Measurements from ENCODE around the gene SLC35C1. TPM values are rescaled to one million over a fixed set of nuclear protein-coding genes. Genes with fewer than 3 reads are reported as not detected.
"Not testable (repeated sequence)": the region's sequence is repeated elsewhere in the genome, so short reads cannot be mapped to it uniquely, and the experiment has no call there.

The SLC35C1 gene
- total RNA-seq, 1 donor from 2014 or later: 32.6 TPM

DNA sequence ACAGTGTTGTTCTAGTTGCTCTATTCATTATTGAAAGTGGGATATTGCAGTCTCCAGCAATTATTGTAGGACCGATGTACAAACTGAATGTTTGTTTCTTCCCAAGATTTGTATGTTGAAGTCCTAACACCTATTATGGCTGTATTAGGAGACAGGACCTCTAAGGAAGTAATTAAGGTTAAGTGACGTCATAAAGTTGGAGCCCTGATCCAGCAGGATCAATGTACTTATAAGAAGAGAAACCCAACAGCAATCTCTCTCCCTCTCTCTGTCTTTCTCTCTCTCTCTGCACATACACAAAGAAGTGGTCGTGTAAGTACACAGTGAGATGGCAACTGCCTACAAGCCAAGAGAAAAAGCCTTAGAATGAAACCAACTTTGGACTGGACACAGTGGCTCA, 16.1 kb upstream of the SLC35C1 start:
- no peak for DNase-seq (ENCODE audit: low spot score)

DNA sequence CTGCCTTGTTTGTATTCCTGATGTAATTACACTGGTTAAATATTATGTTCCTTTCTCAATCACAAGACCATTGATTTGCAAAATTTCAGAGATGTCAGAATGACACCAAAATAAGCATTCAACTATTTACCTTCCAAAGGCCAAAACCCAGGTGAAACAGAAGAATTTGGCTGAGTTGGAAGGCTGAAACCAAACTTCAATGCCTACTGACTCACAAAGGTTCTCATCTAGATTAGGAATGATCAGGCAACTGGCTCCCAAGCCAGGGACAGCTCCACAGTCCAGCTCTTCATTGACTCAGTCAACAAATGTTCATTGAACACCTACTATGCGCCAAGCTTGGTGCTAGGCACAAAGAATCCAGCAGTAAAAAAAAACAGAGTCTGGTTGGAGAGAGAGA, 13.4 kb upstream of the SLC35C1 start:
- no peak for DNase-seq (ENCODE audit: low spot score)

DNA sequence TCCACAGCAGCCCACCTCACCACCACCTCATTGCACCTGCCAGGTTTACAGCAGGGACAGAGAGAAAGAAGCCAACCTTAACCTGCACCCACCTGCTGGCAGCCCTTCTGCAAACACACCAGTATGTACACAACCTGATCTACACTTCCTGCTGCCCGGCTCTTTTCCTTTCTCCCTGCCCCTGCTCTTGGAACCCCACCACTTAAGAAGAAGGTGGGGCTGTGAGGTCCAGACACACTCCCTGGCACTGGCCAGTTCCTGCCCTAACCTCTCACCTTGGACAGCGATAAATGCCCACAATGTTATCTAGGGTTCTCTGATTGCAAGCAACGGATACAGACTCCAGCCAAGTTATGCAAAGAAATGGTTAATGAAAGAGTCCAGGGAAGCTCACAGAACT, 10.8 kb upstream of the SLC35C1 start:
- DNase-seq (ENCODE audit: low spot score): no peak

DNA sequence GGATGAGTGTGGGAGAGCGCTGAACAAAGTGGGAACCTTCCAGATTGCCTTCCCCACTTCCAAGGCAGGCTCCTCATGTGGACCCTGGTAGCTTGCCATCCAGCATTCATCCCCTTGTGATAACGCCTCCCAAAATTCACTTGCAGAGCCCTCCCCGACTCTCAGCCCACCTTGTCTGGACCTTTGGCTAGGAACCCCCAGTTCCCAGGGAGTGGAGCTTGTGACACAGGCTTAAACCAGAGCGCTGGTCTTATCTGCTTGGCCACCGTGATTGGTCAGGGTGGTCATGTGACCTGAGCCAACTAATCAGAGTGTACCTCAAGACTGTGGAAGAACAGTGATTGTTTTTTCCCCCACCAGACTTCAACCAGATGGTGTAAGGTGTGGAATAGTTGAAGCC, 9.6 kb upstream of the SLC35C1 start:
- DNase-seq (ENCODE audit: low spot score): no peak

DNA sequence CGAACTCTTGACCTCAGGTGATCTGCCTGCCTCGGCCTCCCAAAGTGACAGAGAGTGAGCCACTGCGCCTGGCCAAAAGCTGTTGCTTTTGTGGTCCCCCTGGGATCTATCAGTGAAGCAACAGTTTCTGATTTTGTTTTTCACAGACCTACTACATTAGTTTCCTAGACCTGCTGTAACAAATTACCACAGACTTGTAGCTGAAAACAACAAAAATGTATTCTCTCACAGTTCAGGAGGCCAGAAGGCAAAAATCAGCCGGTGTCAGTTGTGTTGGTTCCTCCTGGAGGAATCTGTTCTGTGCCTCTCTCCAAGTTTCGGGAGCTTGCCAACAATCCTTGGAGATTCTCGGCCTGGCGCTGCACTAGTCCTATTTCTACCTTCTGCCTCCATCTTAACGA, 8.5 kb upstream of the SLC35C1 start:
- no peak for DNase-seq (ENCODE audit: low spot score)

DNA sequence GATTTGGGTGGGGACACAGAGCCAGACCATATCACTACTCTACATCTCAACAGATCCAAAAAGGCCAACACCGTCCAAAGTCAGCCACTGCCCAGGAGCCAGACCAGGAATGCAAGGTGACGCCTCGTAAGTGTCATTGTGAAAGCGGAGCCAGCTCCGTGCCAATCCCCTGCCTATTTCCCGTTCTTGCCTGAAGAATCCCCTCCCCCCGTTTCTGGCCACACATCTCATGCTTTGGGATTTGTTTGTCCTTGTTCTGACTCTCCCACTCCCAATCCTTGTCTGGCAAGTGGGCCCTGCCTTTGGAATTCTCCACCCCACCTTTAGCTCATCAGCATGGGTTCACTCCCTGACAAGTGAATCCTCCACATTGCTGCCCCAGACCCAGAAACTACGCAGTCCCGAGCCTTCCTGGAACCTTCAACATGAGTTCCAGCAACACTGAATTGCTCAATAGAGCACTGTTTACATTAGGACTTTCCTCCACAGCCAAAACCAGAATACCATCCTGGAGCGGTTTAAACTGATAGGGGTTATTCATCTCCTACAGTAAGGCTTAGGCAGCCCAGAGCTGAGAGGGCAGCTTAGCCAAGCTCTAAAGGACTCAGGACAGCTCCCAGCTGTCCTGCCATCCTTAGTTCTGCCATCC, 6.0 kb upstream of the SLC35C1 start:
- DNase-seq (ENCODE audit: low spot score): no peak

DNA sequence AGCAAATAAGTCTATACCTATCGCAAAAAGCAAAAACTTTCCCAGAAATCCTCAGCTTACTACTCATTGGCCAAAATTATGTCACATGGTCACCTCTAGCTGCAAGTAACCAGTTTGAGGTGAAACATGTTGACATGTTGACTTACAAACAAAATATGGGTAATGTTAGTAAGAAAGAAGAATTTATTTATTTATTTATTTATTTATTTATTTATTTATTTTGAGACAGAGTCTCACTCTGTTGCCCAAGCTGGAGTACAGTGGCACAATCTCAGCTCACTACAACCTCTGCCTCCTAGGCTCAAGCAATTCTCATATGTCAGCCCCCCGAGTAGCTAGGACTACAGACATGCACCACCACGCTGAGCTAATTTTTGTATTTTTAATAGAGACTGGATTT, 5.4 kb upstream of the SLC35C1 start:
- no peak for DNase-seq (ENCODE audit: low spot score)

DNA sequence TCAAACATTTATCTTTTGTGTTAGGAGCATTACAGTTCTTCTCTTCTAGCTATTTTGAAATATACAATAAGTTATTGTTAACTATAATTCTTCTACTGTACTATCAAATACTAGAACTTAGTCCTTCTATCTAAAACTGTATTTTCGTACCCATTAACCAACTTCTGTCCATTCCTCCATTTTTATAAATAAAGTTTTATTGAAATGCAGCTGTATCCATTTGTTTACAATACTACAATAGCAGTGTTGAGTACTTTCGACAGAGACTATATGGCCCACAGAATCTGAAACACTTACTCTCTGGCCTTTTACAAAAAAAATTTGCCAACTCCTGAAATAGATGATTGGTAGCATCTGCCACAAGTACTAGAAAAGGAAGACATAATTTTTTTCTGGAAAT, 4.7 kb upstream of the SLC35C1 start:
- no peak for DNase-seq (ENCODE audit: low spot score)

DNA sequence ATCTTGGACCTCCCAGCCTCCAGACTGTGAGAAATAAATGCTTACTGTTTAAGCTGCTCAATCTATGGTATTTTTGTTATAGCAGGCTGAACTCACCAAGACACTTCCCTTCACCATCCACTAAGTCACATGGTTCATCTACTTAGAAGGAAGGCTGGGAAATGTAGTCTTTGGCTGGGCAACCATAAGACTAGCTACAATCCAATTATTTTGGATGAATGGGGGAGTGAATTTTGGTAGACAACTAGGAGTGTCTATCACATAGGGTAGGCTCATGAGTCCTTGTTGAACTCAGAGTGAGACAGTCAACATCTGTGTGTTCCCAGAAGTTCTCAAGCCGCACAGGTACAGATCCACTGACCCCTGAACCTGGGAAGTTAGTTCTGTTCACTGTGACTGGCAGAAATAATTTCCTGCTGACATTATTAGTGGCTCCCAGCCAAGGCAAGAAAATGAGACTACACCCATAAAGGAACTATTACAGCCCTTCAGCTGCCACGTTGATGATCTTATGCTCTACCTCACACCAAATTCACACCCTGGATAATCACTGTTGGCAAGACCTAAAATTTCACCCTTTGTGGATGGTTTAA, 3.1 kb upstream of the SLC35C1 start:
- peak; percentile 63 for DNase-seq (ENCODE audit: low spot score)

DNA sequence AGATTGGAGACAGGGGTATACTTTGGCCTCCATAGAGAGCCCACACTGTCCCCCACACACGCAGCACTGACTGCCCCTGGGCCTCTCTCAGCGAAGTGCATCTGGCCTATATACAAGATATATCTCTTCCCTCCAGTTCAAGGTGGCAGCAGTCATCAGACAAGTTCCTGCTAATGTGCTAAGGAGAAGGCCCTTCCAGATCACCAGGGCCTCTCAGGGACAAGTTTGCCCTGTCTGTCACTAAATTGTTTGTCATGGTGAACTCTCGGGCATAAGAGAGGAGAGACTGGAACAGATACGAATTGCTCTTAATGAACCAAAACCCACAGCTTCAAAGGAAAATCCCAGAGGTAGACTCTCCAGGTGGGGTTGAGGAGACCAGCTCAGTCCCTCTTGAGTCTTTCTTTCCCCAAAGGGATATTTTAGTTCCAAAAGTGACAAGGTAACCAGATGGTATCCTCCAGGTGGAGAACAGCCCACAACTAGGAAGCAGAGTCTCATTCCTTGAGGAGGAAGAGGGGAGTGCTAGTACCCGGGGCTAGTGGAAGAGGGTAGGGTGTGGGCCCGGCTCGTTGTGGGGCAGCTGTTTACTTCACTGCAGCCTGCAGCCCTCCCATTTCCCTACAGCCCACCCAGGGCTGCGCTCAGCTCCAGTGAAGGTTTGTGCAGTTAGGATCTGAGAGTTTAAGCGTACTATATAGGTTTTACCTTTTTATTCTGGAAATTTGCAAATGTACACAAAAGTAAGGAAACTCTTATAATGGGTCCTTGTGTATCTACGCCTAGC, 2.2 kb upstream of the SLC35C1 start:
- DNase-seq (ENCODE audit: low spot score): no peak

DNA sequence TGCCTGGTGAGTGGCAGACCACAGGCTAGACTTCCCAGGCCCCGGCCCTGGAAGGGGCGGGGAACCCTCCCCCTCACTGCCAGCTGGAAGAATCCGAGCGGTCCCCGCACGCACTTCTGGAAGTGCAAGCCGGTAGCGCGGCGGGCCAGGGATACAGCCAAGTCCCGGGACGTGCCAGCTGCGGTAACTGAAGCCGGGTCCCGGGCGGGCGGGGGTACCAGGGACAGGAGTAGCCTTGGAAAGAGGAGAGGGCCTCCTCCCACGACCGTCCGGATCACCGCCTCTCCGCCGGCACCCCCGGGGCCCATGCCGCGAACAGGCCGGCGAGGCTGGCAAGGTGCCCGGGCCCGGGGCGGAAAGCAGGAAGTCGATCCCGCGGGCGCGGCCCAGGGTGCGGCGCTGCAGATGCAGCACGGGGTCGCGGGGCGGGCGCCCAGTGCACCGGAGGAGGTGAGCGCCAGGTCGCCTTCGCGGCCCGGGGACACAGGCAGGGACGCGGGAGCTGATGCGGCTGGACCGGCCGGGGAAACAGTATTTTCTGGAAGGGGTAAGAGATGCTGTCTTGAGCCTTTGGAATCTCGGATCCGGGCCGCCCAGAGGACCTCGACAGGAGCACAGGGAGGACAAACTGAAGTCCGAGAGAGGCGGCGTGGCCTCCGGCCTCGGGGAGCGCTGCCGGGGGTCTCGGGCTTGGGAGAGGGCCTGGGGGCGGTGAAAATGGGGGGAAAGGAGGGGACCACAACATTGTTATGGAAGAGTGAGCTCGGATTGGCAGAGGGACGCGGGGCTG, 783 bp upstream of the SLC35C1 start:
- DNase-seq (ENCODE audit: low spot score): peak; percentile 80

DNA sequence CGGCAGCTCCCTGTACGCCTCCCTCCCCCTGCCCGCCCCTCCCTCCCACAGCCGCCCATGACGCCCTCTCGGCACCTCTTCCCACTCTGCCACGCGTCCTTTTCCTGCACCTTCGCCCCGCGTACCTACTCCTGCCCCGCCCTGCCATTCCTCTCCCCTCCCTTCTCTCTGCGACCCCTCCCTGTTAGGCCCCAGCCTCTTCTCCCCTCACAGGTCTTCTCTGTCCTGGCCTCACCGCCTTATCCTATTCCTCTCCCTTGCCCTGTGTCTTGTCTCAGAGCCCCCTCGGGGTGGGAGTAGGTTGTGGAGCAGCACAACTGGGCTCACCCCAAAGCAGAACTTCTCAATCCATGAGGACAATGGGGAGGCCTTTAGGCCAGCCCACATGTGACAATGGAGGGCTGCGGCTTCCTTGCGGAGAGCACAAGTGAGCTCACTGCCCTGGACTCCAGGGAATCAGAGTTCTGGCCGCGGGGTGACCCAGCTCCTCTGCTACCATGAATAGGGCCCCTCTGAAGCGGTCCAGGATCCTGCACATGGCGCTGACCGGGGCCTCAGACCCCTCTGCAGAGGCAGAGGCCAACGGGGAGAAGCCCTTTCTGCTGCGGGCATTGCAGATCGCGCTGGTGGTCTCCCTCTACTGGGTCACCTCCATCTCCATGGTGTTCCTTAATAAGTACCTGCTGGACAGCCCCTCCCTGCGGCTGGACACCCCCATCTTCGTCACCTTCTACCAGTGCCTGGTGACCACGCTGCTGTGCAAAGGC, 539 bp downstream of the SLC35C1 start:
- no peak for DNase-seq (ENCODE audit: low spot score)

DNA sequence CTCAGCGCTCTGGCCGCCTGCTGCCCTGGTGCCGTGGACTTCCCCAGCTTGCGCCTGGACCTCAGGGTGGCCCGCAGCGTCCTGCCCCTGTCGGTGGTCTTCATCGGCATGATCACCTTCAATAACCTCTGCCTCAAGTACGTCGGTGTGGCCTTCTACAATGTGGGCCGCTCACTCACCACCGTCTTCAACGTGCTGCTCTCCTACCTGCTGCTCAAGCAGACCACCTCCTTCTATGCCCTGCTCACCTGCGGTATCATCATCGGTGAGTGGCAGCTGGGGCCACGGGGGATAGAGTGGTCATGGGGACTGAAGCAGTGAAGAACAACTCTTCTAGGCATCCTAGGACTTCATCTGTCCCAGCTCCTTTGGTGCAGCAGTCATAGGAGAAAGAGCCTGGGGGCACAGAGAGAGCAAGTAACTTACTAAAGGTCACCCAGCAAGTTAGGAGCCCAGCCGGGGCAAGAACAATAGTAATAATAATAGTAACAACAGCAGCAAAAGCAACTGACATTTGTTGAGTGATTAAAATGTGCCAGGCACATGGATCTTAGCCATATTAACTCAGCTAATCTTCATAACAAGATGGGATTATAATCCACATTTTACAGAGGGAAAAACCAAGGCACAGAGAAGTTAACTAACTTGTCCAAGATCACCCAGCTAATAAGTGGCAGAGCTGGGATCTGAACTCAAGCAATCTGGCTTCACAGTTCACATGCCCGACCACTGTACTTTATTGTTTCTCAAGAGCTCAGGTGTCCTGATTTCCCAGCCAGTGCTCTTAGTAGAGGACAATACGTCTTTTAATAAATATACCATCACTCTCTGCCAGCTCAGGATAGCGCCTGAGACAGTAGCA, 1.4 kb downstream of the SLC35C1 start:
- no peak for DNase-seq (ENCODE audit: low spot score)

DNA sequence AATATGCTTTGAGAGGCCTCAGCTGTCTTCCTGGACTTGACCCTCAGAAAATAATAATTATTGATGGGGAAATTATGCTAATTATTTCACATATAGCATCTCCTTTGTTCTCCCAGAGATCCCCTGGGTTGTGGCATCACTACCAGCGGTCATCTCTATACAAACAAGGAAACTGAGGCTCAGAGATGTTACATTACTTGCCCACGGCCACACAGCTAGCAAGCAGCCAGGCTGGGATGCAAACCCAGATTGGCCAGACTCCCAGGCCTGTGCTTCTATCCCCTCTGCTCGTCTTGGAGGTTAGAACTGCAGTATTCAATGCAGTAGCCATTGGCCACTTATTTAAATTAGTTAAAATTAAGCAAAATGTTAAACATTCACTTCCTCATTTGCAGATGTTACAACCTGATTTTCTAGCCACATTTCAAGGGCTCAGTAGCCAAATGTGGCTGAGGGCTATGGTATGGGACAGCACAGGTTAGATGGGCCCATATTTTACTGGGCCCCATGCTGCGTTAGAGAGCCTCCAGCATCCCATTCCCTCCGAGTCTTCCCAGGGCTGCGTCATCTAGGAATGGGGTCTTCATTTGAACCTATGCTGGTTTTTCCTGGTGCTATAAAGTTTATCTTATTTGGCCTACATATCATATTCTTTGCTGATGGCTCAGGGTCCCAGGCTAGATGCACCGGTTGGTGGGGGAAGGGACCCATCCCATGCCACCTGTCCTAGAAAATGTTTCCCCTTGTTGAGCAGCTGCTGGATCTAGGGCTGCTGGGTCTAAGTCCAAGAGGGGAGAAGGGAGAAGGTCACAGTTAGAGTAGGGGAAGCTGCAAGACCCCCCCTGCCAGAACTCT, 2.2 kb downstream of the SLC35C1 start:
- DNase-seq (ENCODE audit: low spot score): no peak

DNA sequence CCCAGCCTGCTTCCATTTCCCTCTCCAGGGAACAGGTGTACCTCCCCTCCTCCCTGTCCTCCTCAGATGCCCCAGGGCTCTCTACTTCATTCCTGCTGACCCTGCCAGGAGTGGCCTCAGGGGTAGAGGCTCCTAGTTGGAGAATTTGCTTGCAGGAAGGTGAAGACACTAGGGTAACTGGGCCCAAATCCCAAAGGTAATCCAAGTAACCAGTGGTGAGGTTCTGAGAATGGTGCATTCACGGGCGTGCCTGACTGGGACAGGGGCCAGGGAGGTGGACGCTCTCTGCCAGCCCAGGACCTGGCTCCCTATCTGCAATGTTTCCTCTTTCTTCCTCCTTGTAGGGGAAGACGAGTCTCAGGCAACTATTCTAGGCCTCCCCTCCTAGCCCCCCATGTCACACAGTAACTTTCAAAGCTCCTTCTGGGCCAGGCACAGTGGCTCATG, 2.9 kb downstream of the SLC35C1 start:
- DNase-seq (ENCODE audit: low spot score): no peak

DNA sequence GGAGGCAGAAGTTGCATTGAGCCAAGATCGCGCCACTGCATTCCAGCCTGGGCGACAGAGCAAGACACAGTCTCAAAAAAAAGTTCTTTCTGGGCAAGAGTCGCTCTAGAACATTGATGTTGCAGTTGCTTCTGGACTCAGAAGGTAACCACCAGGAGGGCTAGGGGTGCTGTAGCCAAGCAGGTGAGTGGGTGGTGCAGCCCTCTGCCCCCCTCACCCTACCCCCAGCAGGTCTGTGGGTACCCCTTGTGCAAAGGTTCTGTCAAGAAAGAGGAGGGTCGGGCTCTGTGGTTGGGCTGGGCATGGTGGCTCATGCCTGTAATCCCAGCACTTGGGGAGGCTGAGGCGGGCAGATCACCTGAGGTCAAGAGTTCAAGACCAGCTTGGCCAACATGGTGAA, 3.5 kb downstream of the SLC35C1 start:
- not testable (repeated sequence) for DNase-seq (ENCODE audit: low spot score)

DNA sequence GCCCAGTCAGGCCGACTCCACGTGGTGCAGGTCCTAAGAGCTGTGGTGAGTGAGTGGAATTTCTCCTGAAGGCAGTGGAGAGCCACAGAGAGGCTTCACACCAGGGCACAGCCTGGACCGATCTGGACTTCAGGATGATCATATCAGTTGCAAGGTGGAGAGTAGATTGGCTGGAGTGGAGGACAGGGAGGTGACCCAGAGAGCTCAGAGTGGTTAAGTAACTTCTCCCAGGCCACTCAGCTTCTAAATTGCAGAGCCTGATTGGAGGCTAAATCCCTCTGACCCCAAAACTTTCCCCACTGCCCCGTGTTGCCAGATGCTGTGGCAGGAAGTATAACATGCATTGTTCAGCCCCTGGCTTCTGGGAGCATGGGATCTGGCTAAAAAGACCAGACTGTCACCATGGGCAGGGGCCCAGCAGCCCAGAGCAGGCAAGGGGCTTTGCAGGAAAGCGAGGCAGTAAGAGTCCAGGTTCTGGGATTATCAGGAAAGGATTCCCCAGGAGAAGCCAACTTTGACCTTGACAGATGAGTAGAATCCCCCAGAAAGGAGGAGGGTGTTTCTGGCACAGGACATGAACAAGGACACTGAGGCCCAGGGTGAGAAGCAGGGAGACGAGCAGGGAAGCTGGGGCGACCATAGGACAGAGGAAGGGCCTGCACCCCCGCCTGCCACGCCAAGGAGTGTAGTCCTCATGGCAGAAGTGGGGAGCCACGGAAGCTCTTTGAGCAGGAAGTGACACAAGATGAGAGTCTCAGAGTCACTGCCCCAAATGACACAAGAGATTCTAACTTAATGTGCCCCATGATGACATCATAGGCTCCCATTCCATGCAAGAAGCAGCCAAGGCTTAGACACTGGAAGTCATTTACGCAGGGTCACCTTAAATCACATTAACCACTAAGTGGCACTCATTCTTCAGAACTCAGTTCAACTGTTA, 4.8 kb downstream of the SLC35C1 start:
- DNase-seq (ENCODE audit: low spot score): no peak

DNA sequence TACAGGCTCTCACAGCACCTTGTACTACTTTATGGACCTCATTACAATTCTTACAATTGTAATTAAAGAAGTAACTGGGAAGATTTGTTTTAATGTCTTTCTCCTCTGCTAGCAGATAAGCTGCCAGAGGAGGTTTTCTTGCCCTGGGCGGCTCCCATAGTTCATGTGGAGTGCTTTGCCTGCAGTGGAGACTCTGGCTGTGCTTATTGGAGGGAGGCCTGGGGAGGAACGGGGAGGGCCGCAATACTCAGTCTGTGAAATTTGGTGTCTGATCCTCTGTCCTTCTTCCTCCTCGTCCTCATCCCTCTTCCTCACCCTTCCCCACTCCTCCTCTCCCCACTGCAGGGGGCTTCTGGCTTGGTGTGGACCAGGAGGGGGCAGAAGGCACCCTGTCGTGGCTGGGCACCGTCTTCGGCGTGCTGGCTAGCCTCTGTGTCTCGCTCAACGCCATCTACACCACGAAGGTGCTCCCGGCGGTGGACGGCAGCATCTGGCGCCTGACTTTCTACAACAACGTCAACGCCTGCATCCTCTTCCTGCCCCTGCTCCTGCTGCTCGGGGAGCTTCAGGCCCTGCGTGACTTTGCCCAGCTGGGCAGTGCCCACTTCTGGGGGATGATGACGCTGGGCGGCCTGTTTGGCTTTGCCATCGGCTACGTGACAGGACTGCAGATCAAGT, 5.6 kb downstream of the SLC35C1 start:
- no peak for DNase-seq (ENCODE audit: low spot score)

Measured in mucosa of gallbladder (tissue), 1 donor.